ENCODE results near the gene THSD7B. TPM values are rescaled to one million over a fixed set of nuclear protein-coding genes. Genes with fewer than 3 reads are reported as not detected.

Gene THSD7B
- total and polyA plus RNA-seq, 10 of the 15 experiments (the other 5 are each of a cell fraction or from before 2014, with no cell fraction given) = 0.03 to 0.56 (median 0.28) TPM

DNA sequence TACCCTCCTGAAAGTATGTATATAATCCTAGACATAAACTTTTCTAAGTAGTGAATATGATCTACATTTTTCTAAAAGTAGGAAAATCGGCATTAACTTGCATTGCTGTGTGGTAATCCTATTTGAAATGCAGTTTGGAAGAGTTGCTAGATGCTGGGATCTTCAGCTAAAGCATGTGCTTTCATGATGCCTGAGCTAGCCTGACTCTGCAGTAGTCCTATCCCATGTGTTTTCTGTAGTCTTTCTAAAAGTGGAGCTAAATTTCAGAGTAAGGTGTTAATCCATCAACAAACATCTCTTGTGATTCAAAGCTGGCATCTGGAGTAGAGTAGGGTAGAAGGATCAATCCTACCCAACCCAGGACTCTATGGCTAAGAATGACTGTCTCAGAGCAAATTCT, 229.4 kb downstream of the THSD7B start:
- H3K27ac ChIP-seq (ENCODE audit: control insufficient read depth, insufficient read depth) = no peak overlapping the region
- ChIA-PET POLR2A (no interaction called here), SMC1A (ENCODE audit: uncharacterized antibody, unreplicated experiment) (no interaction called here), RAD21 (ENCODE audit: unreplicated experiment) (no interaction called here), CTCF (no interaction called here)
- no peaks in the 10 kb centered on the region for H3K79me2 ChIP-seq (ENCODE audit: control insufficient read depth, insufficient read depth, low read length)
- no peaks in the 10 kb centered on the region for H3K36me3 ChIP-seq (ENCODE audit: control insufficient read depth in 2 of 2, insufficient read depth in 2 of 2, low read length in 1 of 2)
- ATAC-seq (no peak), FAIRE-seq (no peak), DNase-seq (ENCODE audit: low read depth, low spot score) (no peak)
- no peak overlapping the region for H3K4me3 ChIP-seq
- no peaks in the 10 kb centered on the region for H3K4me1 ChIP-seq (ENCODE audit: control insufficient read depth, insufficient read depth, low read length)
- no peaks in the 10 kb centered on the region; a peak in 1 of 4 replicates for H3K27me3 ChIP-seq (replicated peaks in 1 of 2; ENCODE audit: control insufficient read depth in 2 of 2, insufficient read depth in 2 of 2, low read length in 1 of 2)
- no peaks in the 10 kb centered on the region for H3K9me3 ChIP-seq (replicated peaks; ENCODE audit: control insufficient read depth, insufficient read depth, low read length)
- H4K20me1 ChIP-seq (ENCODE audit: control insufficient read depth, insufficient read depth) = no peaks in the 10 kb centered on the region
- in situ Hi-C loops (cut with MboI) (no loop called here), intact Hi-C loops (cut with micrococcal nuclease; ENCODE audit: unreplicated experiment) (no loop called here)
- BruUV-seq (replicated peaks) = no TSS peak
- H3K4me2 ChIP-seq (ENCODE audit: control insufficient read depth, insufficient read depth) = no peak overlapping the region
- H3K9ac ChIP-seq (ENCODE audit: control insufficient read depth, insufficient read depth, low read length) = no peak overlapping the region
- H2AFZ ChIP-seq (ENCODE audit: control insufficient read depth, low read depth, low read length) = no peak overlapping the region
- WGBS (ENCODE audit: insufficient coverage, insufficient replicate concordance, low lambda C conversion rate, missing lambda C conversion rate) = 4% methylated on average over 1 of the region's 1 CpG
- no peak for TF ChIP-seq NR2C2 (IDR thresholded peaks at IDR 0.05; ENCODE audit: borderline replicate concordance, control insufficient read depth, insufficient read length, low read depth)
- TF ChIP-seq NRF1 (conservative IDR thresholded peaks at IDR 0.05; ENCODE audit: low read depth, low read length) = no peak
- TF ChIP-seq, protein P1, sequence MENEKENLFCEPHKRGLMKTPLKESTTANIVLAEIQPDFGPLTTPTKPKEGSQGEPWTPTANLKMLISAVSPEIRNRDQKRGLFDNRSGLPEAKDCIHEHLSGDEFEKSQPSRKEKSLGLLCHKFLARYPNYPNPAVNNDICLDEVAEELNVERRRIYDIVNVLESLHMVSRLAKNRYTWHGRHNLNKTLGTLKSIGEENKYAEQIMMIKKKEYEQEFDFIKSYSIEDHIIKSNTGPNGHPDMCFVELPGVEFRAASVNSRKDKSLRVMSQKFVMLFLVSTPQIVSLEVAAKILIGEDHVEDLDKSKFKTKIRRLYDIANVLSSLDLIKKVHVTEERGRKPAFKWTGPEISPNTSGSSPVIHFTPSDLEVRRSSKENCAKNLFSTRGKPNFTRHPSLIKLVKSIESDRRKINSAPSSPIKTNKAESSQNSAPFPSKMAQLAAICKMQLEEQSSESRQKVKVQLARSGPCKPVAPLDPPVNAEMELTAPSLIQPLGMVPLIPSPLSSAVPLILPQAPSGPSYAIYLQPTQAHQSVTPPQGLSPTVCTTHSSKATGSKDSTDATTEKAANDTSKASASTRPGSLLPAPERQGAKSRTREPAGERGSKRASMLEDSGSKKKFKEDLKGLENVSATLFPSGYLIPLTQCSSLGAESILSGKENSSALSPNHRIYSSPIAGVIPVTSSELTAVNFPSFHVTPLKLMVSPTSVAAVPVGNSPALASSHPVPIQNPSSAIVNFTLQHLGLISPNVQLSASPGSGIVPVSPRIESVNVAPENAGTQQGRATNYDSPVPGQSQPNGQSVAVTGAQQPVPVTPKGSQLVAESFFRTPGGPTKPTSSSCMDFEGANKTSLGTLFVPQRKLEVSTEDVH (IDR thresholded peaks at IDR 0.05; ENCODE audit: low read depth, partially characterized antibody) = no peak
- no peak for TF ChIP-seq SIN3A (IDR thresholded peaks at IDR 0.05; ENCODE audit: low read depth, low read length)
- TF ChIP-seq, protein P2, sequence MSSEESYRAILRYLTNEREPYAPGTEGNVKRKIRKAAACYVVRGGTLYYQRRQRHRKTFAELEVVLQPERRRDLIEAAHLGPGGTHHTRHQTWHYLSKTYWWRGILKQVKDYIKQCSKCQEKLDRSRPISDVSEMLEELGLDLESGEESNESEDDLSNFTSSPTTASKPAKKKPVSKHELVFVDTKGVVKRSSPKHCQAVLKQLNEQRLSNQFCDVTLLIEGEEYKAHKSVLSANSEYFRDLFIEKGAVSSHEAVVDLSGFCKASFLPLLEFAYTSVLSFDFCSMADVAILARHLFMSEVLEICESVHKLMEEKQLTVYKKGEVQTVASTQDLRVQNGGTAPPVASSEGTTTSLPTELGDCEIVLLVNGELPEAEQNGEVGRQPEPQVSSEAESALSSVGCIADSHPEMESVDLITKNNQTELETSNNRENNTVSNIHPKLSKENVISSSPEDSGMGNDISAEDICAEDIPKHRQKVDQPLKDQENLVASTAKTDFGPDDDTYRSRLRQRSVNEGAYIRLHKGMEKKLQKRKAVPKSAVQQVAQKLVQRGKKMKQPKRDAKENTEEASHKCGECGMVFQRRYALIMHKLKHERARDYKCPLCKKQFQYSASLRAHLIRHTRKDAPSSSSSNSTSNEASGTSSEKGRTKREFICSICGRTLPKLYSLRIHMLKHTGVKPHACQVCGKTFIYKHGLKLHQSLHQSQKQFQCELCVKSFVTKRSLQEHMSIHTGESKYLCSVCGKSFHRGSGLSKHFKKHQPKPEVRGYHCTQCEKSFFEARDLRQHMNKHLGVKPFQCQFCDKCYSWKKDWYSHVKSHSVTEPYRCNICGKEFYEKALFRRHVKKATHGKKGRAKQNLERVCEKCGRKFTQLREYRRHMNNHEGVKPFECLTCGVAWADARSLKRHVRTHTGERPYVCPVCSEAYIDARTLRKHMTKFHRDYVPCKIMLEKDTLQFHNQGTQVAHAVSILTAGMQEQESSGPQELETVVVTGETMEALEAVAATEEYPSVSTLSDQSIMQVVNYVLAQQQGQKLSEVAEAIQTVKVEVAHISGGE (CRISPR knock-in tag; IDR thresholded peaks at IDR 0.05) = no peak
- TF ChIP-seq, protein P3, sequence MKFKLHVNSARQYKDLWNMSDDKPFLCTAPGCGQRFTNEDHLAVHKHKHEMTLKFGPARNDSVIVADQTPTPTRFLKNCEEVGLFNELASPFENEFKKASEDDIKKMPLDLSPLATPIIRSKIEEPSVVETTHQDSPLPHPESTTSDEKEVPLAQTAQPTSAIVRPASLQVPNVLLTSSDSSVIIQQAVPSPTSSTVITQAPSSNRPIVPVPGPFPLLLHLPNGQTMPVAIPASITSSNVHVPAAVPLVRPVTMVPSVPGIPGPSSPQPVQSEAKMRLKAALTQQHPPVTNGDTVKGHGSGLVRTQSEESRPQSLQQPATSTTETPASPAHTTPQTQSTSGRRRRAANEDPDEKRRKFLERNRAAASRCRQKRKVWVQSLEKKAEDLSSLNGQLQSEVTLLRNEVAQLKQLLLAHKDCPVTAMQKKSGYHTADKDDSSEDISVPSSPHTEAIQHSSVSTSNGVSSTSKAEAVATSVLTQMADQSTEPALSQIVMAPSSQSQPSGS (IDR thresholded peaks at IDR 0.05; ENCODE audit: low read length) = no peak
- TF ChIP-seq ETV6 (conservative IDR thresholded peaks at IDR 0.05 in 1 of 2, IDR thresholded peaks at IDR 0.05 in 1 of 2; ENCODE audit: borderline replicate concordance in 1 of 2, low read depth in 1 of 2) = no peak
- no peak for TF ChIP-seq CBX3 (IDR thresholded peaks at IDR 0.05; ENCODE audit: borderline replicate concordance, low read depth)
- TF ChIP-seq CHD4 (IDR thresholded peaks at IDR 0.05) = no peak
- TF ChIP-seq, protein P4, sequence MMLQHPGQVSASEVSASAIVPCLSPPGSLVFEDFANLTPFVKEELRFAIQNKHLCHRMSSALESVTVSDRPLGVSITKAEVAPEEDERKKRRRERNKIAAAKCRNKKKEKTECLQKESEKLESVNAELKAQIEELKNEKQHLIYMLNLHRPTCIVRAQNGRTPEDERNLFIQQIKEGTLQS (IDR thresholded peaks at IDR 0.05; ENCODE audit: borderline replicate concordance, extremely low read depth, low read depth, low read length) = no peak
- TF ChIP-seq ZNF207 (IDR thresholded peaks at IDR 0.05; ENCODE audit: borderline replicate concordance) = no peak
- TF ChIP-seq, protein P5, sequence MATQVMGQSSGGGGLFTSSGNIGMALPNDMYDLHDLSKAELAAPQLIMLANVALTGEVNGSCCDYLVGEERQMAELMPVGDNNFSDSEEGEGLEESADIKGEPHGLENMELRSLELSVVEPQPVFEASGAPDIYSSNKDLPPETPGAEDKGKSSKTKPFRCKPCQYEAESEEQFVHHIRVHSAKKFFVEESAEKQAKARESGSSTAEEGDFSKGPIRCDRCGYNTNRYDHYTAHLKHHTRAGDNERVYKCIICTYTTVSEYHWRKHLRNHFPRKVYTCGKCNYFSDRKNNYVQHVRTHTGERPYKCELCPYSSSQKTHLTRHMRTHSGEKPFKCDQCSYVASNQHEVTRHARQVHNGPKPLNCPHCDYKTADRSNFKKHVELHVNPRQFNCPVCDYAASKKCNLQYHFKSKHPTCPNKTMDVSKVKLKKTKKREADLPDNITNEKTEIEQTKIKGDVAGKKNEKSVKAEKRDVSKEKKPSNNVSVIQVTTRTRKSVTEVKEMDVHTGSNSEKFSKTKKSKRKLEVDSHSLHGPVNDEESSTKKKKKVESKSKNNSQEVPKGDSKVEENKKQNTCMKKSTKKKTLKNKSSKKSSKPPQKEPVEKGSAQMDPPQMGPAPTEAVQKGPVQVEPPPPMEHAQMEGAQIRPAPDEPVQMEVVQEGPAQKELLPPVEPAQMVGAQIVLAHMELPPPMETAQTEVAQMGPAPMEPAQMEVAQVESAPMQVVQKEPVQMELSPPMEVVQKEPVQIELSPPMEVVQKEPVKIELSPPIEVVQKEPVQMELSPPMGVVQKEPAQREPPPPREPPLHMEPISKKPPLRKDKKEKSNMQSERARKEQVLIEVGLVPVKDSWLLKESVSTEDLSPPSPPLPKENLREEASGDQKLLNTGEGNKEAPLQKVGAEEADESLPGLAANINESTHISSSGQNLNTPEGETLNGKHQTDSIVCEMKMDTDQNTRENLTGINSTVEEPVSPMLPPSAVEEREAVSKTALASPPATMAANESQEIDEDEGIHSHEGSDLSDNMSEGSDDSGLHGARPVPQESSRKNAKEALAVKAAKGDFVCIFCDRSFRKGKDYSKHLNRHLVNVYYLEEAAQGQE (IDR thresholded peaks at IDR 0.05; ENCODE audit: low read depth, low read length) = no peak
- TF ChIP-seq ATF7 (IDR thresholded peaks at IDR 0.05; ENCODE audit: low read depth) = no peak
